Glomerular visceral epithelial cell (primary cell): ENCODE data around the gene SNX33.
"Not testable (repeated sequence)": the region's sequence is repeated elsewhere in the genome, so short reads cannot be mapped to it uniquely, and the experiment has no call there.

ENCODE experiments used
- DNase-seq: peaks from one replicate; pipeline ENCODE4 v3.0.0-alpha.2; 2016; ENCODE audit errors: extremely low spot score

Gene SNX33

GRCh38 chr15:75699961-75700874 is 52.5 kb downstream of the SNX33 start:
- DNase-seq = peak; percentile 68

GRCh38 chr15:75701071-75702003 is 53.6 kb downstream of the SNX33 start:
- not testable (repeated sequence) for DNase-seq

DNA sequence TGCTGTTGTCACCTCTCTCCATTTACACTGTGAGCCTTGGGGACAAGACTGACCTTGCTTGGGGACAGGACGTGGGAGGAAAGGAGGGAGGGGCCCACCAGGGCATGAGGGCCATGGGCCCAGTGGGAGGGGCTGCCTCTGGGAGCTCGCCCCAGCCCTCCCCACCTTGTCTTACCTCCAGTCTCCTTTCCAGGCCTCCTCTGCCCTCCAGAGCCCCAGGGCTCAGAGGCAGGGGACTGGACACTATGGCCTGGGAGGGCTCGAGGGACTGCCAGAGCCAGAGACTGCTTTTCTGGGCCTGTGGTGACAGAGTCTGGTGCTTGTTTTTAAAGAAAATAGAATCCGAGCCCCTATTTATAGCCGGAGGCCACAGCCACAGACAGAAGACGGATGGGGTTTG is 54.7 kb downstream of the SNX33 start:
- no peak for DNase-seq

- DNase-seq = not testable (repeated sequence)
Observed at GRCh38 chr15:75703440-75704262, 55.9 kb downstream of the SNX33 start.

GRCh38 chr15:75704263-75704615 is 56.5 kb downstream of the SNX33 start:
- DNase-seq = no peak

DNA sequence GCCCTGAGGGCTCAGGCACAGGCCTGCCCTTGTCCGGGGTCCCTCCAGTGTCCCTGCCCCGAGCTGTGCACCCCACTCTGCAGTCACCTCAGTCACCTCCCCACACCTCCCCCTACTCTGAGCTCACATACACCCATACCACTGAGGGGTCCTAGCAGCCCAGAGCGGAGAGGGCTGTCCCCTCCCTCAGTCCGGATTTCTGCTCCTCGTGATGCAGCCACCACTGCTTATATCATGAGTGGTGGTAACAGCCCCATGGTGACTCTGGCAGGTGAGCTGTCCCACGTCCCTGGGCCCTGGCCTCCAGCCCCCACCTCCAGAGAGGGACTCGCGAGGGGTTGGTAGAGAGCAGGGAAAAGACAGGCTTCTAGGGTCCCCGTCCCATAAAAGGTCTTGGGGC is 56.9 kb downstream of the SNX33 start:
- DNase-seq = no peak

- DNase-seq = not testable (repeated sequence)
Observed at GRCh38 chr15:75705375-75705774, 57.7 kb downstream of the SNX33 start.

- DNase-seq = no peak
Observed at GRCh38 chr15:75705854-75706681, 58.4 kb downstream of the SNX33 start.

- DNase-seq = no peak
Observed at GRCh38 chr15:75706682-75706954, 58.9 kb downstream of the SNX33 start.

DNA sequence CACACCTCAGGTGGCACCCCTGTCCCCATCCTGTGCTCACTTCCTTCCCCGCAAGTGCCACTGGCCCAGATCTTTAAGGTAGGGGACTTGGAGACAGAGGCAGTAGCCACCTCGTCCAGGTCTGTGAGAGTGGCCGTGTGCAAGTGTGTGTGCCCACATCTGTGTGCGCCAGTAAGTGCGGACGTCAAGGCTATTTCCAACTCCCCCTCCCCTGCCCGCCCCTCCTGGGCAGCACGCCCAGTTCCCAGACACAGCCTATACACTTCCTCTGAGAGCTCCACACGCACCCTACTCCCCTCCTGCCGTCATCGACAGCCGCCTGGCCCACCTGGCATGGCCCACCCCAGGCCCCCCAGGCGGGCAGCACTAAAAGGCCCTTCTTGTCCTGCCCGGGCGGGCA is 61.7 kb downstream of the SNX33 start:
- DNase-seq = not testable (repeated sequence)

GRCh38 chr15:75710874-75711273 is 63.2 kb downstream of the SNX33 start:
- not testable (repeated sequence) for DNase-seq

GRCh38 chr15:75711495-75711894 is 63.8 kb downstream of the SNX33 start:
- not testable (repeated sequence) for DNase-seq
